GM18517 (cell line): Measurements from ENCODE around the gene ELMO3.

Experiments used
- ATAC-seq: cut with Tn5 transposase; IDR thresholded peaks from one replicate; pipeline ENCODE4 v1.9.1; 2021; ENCODE audit warnings: mild to moderate bottlenecking, moderate library complexity; ENCODE audit not compliant: unreplicated experiment

The ELMO3 gene

GRCh38 chr16:67196881-67197280, 2.0 kb upstream of the ELMO3 start:
- ATAC-seq = no peak

DNA sequence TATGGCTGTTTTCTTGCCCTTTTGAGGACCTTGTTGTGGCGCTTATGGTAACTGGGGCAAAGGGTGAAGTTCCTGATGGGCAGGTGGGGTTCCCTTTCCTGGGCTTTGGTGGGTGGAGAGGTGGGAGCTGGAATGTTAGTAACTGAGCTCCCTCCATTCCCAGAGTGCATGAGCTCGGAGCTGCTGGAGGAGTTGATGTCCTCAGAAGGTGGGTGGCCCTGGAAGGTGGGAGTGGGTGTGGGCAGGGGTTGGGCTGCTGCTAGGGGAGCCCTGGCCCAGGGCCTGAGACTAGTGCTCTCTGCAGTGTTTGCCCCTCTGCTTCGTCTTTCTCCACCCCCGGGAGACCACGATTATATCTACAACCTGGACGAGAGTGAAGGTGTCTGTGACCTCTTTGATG, 1.2 kb upstream of the ELMO3 start:
- no peak for ATAC-seq

DNA sequence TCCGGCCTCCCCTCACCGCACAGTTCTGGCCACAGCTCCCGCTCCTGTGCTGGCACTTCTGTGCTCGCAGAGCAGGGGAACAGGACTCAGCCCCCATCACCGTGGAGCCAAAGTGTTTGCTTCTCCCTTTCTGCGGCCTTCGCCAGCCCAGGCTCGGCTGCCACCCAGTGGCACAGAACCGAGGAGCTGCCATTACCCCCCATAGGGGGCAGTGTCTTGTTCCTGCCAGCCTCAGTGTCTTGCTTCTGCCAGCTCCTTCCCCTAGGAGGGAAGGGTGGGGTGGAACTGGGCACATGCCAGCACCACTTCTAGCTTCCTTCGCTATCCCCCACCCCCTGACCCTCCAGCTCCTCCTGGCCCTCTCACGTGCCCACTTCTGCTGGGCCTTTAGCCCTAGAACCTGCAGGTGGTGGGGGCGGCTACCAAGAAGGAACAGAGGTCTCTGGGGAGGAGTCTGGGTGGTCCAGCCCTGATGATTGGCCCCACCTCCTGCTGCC, 645 bp upstream of the ELMO3 start:
- no peak for ATAC-seq

GRCh38 chr16:67199808-67200198, 872 bp downstream of the ELMO3 start:
- ATAC-seq = no peak

GRCh38 chr16:67200491-67200890, 1.6 kb downstream of the ELMO3 start:
- no peak for ATAC-seq

- no peak for ATAC-seq
Observed at GRCh38 chr16:67201411-67202345, 2.7 kb downstream of the ELMO3 start.

GRCh38 chr16:67202426-67202825, 3.5 kb downstream of the ELMO3 start:
- ATAC-seq = no peak

DNA sequence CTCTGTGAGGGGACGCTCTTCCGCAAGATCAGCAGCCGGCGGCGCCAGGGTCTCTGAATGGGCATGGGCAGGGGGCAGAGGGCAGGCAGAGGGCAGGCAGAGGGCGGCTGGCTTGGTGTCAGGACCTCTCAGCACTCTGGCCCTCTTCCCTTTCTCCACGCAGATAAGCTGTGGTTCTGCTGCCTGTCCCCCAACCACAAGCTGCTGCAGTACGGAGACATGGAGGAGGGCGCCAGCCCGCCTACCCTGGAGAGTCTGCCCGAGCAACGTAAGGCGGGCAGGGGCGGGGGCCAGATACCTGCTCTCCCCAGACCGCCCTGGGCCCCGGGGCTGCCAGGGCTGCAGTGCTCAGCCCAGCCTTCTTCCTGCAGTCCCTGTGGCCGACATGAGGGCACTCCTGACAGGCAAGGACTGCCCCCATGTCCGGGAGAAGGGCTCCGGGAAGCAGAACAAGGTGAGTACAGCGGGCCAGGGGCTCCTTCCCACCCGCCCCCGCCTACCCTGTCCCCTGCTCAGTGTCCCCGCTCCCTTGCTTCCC, 4.1 kb downstream of the ELMO3 start:
- ATAC-seq = no peak

- no peak for ATAC-seq
Observed at GRCh38 chr16:67204076-67204475, 5.1 kb downstream of the ELMO3 start.

DNA sequence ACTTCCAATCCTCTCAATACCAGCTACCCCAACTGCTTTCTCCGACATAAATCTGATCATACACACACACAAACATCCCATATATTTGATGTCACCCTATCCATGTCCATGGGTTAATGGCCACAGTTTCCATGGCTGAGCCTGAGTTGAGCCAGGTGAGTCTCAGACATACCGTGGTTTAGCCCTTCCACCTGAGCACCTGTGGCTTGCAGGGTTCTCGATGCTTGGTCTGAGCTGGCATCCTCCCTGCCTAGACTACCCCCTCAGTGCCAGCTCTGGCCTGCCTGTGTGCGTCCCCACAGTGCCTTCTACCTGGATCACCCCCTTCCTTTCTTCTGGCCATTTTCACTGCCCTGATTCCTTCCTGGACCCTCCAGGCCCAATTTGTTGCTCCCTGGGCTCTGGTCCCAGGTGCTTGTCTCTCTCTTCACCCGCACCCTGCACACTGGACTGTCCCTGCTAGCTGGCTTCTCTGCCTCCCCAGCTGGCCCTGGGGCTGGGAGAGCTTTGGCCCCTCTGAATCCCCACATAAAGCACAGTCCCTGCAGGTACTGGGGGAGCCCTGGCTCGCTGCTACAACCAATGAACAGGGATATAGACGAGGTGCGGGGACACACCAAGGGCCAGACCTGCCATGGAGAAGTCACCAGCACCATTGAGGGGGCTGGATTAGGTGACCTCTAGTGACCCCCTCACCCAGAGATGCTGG, 7.4 kb downstream of the ELMO3 start:
- no peak for ATAC-seq

- ATAC-seq = no peak
Observed at GRCh38 chr16:67206838-67207248, 7.9 kb downstream of the ELMO3 start.

DNA sequence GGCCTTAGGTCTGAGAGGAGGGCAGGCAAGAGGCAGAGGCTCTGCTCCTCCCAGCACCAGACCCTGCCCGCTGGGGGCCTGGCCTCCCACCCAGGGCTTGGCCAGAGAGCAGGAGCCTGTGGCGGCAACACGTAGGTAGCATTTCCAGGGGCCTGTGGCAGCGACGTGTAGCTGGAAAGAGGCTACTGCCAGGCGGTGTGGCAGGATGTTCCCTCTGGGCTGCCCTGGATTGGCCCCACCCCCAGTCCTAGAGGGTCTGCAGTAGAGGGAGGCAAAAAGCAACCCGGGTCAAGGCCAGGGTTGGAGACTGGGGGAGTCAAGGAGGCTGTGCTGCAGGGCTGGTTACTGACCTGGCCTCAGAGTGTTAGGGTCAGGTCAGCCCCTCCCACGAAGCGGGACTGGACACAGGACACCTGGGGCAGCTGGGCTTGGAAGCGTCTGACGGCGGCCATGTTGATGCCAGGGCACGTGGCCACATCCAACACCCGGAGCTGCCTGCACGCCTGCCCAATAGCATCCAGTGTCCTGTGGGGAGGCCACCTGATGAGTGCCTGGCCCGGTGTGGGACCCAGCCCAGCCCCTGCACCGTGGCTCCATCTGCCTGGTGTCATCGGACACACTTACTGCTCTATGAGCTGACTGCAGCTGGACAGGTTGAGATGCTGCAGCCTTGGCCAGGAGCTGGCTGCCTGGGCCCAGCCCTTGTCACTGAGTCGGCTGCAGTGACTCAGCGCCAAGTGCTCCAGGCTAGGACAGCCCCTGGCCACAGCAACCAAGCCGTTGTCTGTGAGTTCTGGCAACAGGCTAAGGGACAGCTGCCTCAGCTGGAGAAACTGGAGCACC, 8.5 kb downstream of the ELMO3 start:
- no peak for ATAC-seq

DNA sequence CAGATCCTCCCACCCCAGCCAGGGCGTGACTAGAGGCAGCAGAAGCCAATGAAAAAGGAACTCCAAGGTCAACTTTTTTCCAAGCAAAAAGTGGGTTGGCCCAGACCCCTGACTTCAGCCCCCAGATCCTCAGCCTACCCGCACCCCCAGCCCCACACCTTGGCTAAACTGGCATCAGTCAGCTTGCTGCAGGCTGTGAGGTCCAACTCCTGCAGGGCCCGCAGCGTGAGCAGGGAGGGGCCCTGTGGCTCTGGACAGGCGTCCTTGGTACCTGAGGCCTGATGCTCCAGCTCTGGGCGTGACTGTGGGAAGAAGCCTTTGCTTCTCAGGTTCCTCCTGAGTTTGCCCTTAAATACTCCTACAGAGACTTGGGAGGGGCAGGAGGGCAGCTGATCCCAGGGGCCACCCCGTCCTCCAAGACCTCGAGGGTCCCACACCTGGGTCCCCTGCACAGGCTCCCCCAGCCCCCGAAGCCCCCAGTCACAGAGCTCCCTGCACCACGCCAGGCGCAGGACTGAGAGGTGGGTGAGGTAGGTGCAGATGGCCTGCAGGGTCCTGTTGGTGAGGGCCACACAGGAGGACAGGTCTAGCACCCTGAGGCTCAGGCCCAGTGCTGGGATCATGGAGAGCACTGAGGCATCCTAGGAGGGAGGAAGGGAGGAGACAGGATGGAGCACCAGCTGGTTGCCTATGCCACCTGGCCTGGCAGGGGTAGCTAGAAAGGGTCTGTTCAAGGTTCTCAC, 9.4 kb downstream of the ELMO3 start:
- no peak for ATAC-seq

DNA sequence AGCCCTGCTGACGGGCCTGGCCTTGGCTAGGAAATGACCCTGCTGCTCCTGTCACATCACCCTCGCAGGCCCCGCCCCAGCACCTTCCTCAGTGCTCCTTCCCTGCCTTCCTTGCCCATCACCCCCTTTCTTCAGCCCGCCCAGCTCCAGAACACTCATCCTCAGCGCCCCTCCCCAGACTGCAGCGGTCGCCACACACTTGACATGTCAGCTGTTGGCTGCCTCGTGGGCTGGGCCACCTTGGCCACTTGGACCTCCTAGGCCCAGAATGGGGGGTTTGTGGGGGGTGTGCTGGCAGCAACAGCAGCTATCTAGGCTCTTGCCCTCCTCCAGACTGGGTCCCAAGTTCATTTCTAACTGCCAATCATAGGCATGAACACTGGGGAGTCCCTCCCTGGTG, 10.6 kb downstream of the ELMO3 start:
- no peak for ATAC-seq

- ATAC-seq = no peak
Observed at GRCh38 chr16:67210069-67210937, 11.4 kb downstream of the ELMO3 start.

GRCh38 chr16:67211674-67212073, 12.7 kb downstream of the ELMO3 start:
- ATAC-seq = no peak

DNA sequence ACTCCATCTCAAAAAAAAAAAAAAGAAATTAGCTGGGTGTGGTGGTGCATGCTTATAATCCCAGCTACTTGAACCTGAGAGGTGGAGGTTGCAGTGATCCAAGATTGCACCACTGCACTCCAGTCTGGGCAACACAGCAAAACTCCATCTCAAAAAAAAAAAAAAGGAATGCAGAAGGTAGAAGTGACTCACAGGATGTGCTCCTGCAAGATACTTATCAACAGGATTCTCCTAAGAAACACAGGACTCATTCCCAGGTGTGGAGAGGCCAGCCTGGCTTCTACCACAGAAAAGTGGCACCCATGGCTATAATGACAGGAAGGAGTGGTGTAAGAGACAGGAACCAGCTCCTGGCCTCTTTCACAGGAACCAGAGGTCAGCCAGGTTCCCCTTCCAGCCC, 13.8 kb downstream of the ELMO3 start:
- ATAC-seq = no peak

GRCh38 chr16:67213197-67214019, 14.5 kb downstream of the ELMO3 start:
- no peak for ATAC-seq
